GM12878 (cell line): Measurements from ENCODE around the gene CSRP2. TPM values are rescaled to one million over a fixed set of nuclear protein-coding genes. Genes with fewer than 3 reads are reported as not detected.

ENCODE experiments used
- ATAC-seq: fragments of 200-7000 bp; cut with Tn5 transposase; 3 replicates; pipeline ENCODE4 v1.9.1; 2020; ENCODE audit warnings: mild to moderate bottlenecking, moderate library complexity
- BruUV-seq: library from RNA; stranded (reverse); fragments of 400-500 nt; replicated peaks from 2 replicates; lab custom pipeline; 2021; lab: Mats Ljungman, UMichigan
- CTCF ChIA-PET: fragments of 300-600 bp; sonication (Branson Sonifier 250); formaldehyde crosslinking; extraction: SDS; loops from one replicate; lab custom pipeline; 2021; ENCODE audit warnings: inconsistent platforms; lab: Yijun Ruan, JAX
- POLR2A ChIA-PET: fragments of 350-600 bp; formaldehyde crosslinking; extraction: SDS; loops from one replicate; lab custom pipeline; 2021; ENCODE audit warnings: inconsistent platforms; lab: Charles Lee
- RAD21 ChIA-PET: fragments of 300-600 bp; sonication (Branson Sonifier 250); formaldehyde crosslinking; loops from one replicate; lab custom pipeline; 2023; ENCODE audit warnings: antibody characterized with exemption; ENCODE audit not compliant: unreplicated experiment; lab: Charles Lee
- SMC1A ChIA-PET: fragments of 300-600 bp; sonication (Branson Sonifier 250); formaldehyde crosslinking; loops from one replicate; lab custom pipeline; 2023; ENCODE audit not compliant: unreplicated experiment, uncharacterized antibody; lab: Charles Lee
- DNase-seq: peaks from one replicate; pipeline ENCODE4 v3.0.0-alpha.2; 2011; ENCODE audit warnings: low read depth, low spot score
- FAIRE-seq: peaks from 3 replicates; lab custom pipeline; 2011; peaks lifted over from hg19 to GRCh38; lab: Jason Lieb, UNC
- H2AFZ ChIP-seq: 2 replicates; pipeline ENCODE4 v1.6.0; 2011; ENCODE audit warnings: low read depth, low read length, control low read depth; ENCODE audit not compliant: control insufficient read depth
- H3K27ac ChIP-seq: 2 replicates; pipeline ENCODE4 v1.5.1; 2011; ENCODE audit warnings: control low read depth; ENCODE audit not compliant: control insufficient read depth, insufficient read depth
- H3K27me3 ChIP-seq, 2 experiments: replicated peaks in 1 of 2; 2 replicates each; pipeline versions ENCODE4 v1.6.0 to v1.6.1; 2011; ENCODE audit warnings: low read length in 1 of 2; ENCODE audit not compliant: control insufficient read depth in 2 of 2, insufficient read depth in 2 of 2
- H3K36me3 ChIP-seq, 2 experiments: 2 replicates each; pipeline ENCODE4 v1.5.1; 2011; ENCODE audit warnings: low read length in 1 of 2; ENCODE audit not compliant: control insufficient read depth in 2 of 2, insufficient read depth in 2 of 2
- H3K4me1 ChIP-seq: 2 replicates; pipeline ENCODE4 v1.6.1; 2011; ENCODE audit warnings: mild to moderate bottlenecking, low read length, moderate library complexity, mixed read lengths; ENCODE audit not compliant: control insufficient read depth, insufficient read depth
- H3K4me2 ChIP-seq: 2 replicates; pipeline ENCODE4 v1.6.0; 2011; ENCODE audit warnings: control low read depth; ENCODE audit not compliant: control insufficient read depth, insufficient read depth
- H3K4me3 ChIP-seq: fragments of 200-600 bp; sonication (generic); 2 replicates; pipeline ENCODE4 v1.5.1; 2016
- H3K79me2 ChIP-seq: 2 replicates; pipeline ENCODE4 v1.6.0; 2011; ENCODE audit warnings: low read length; ENCODE audit not compliant: control insufficient read depth, insufficient read depth
- H3K9ac ChIP-seq: 2 replicates; pipeline ENCODE4 v1.8.0; 2011; ENCODE audit warnings: low read length, control low read depth, mixed read lengths; ENCODE audit not compliant: control insufficient read depth, insufficient read depth
- H3K9me3 ChIP-seq: replicated peaks from 3 replicates; pipeline ENCODE4 v1.5.1; 2011; ENCODE audit warnings: mild to moderate bottlenecking, low read length; ENCODE audit not compliant: control insufficient read depth, insufficient read depth
- H4K20me1 ChIP-seq: 2 replicates; pipeline ENCODE4 v1.6.0; 2011; ENCODE audit not compliant: control insufficient read depth, insufficient read depth
- CBFB ChIP-seq: IDR thresholded peaks from 2 replicates; pipeline ENCODE4 v1.6.1; 2016; ENCODE audit warnings: antibody characterized with exemption, low read depth
- CHD1 ChIP-seq: IDR thresholded peaks from 2 replicates; pipeline ENCODE4 v1.6.1; 2012; ENCODE audit warnings: low read depth, low read length, improper control_type of control experiment
- ETV6 ChIP-seq, 2 experiments: fragments of 450-650 bp in 1 of 2; IDR thresholded peaks in 1 of 2; conservative IDR thresholded peaks in 1 of 2; 2 replicates each; pipeline ENCODE4 v1.6.1; 2014; ENCODE audit warnings: antibody characterized with exemption in 1 of 2, borderline replicate concordance in 1 of 2, low read depth in 1 of 2, mild to moderate bottlenecking in 1 of 2, moderate library complexity in 1 of 2
- FOXK2 ChIP-seq: fragments of 450-650 bp; IDR thresholded peaks from 2 replicates; pipeline ENCODE4 v1.6.1; 2017; ENCODE audit warnings: mild to moderate bottlenecking, moderate library complexity
- GABPA ChIP-seq: IDR thresholded peaks from 2 replicates; pipeline ENCODE4 v1.6.1; 2014; ENCODE audit warnings: antibody characterized with exemption, low read depth, mild to moderate bottlenecking, inconsistent platforms
- HDAC6 ChIP-seq: fragments of 200-600 bp; sonication (generic); IDR thresholded peaks from one replicate; pipeline ENCODE4 v1.8.0; 2017; ENCODE audit warnings: antibody characterized with exemption; ENCODE audit not compliant: unreplicated experiment
- KAT2A ChIP-seq: conservative IDR thresholded peaks from 2 replicates; pipeline ENCODE4 v1.6.1; 2011; ENCODE audit warnings: low read depth, low read length; ENCODE audit not compliant: control insufficient read depth
- KDM1A ChIP-seq: fragments of 200-600 bp; sonication (generic); IDR thresholded peaks from 2 replicates; pipeline ENCODE4 v1.6.1; 2016; ENCODE audit warnings: borderline replicate concordance
- NFIC ChIP-seq: IDR thresholded peaks from 2 replicates; pipeline ENCODE4 v1.6.1; 2012; ENCODE audit warnings: low read depth, mild to moderate bottlenecking, inconsistent platforms, low read length, moderate library complexity
- PAX5 ChIP-seq: IDR thresholded peaks from 2 replicates; pipeline ENCODE4 v1.6.1; 2011; ENCODE audit warnings: low read depth, low read length, borderline replicate concordance
- PML ChIP-seq: IDR thresholded peaks from 2 replicates; pipeline ENCODE4 v1.6.1; 2012; ENCODE audit warnings: low read length, inconsistent platforms
- RCOR1 ChIP-seq: conservative IDR thresholded peaks from 2 replicates; pipeline ENCODE4 v1.6.1; 2012; ENCODE audit warnings: low read depth, low read length, improper control_type of control experiment
- RUNX3 ChIP-seq: IDR thresholded peaks from 2 replicates; pipeline ENCODE4 v1.6.1; 2012; ENCODE audit warnings: low read length, inconsistent platforms
- SP1 ChIP-seq: IDR thresholded peaks from one replicate; pipeline ENCODE4 v1.6.1; 2011; ENCODE audit warnings: low read depth, low read length
- SREBF1 ChIP-seq: IDR thresholded peaks from 2 replicates; pipeline ENCODE4 v1.6.1; 2012; ENCODE audit warnings: mild to moderate bottlenecking, low read length
- STAT3 ChIP-seq: IDR thresholded peaks from 2 replicates; pipeline ENCODE4 v1.6.1; 2011; ENCODE audit warnings: low read depth, low read length, improper control_type of control experiment
- SUPT20H ChIP-seq: IDR thresholded peaks from 2 replicates; pipeline ENCODE4 v1.6.1; 2011; ENCODE audit warnings: low read depth, mild to moderate bottlenecking, low read length, moderate library complexity, borderline replicate concordance; ENCODE audit not compliant: control insufficient read depth
- ZNF274 ChIP-seq: IDR thresholded peaks from one replicate; pipeline ENCODE4 v1.8.0; 2011; ENCODE audit not compliant: insufficient read length, insufficient read depth
- WGBS: methylation state at CpG from one replicate; pipeline ENCODE4 v1.1.6; 2016; ENCODE audit warnings: low lambda C conversion rate; ENCODE audit not compliant: insufficient replicate concordance, insufficient coverage; ENCODE audit errors: missing lambda C conversion rate; 5-methylcytosine and 5-hydroxymethylcytosine counted together
- in situ Hi-C: fragments of 300-500 bp; cut with MboI; formaldehyde crosslinking; loops from 9 replicates; pipeline ENCODE4 v1.14.3; 2018; ENCODE audit warnings: mixed read lengths
- intact Hi-C: fragments of 100-400 bp; cut with micrococcal nuclease; formaldehyde crosslinking; loops from one replicate; pipeline ENCODE4 v1.14.2; 2022; ENCODE audit not compliant: unreplicated experiment
- polyA plus RNA-seq, 11 experiments: library from polyadenylated mRNA; depleted of rRNA in 4 of 11; unstranded in 6 of 11; stranded (reverse) in 5 of 11; fragments of >200 nt; fragmentation: Nextera tagmentation in 4 of 11; fragmentation: Illumina TruSeq in 1 of 11; extraction: Ambion mirVana in 4 of 11; extraction: Trizol in 1 of 11; gene quantifications; 1 replicate in 1 of 11; 2 replicates in 10 of 11; pipeline versions ENCODE4 v1.2.1 to v1.2.3, GENCODE V29; 2011 to 2016; ENCODE audit warnings: inconsistent platforms in 2 of 11, missing spikeins in 2 of 11, low read depth in 1 of 11
- total RNA-seq, 4 experiments: library from RNA; depleted of rRNA in 3 of 4; stranded (reverse); fragments of >200 nt in 3 of 4; fragmentation: Illumina TruSeq in 1 of 4; extraction: Trizol in 1 of 4; gene quantifications; 2 replicates each; pipeline versions ENCODE4 v1.2.1 to v1.2.3, GENCODE V29; 2013 to 2021
- TF ChIP-seq, protein P1 (sequence below): fragments of 450-650 bp; IDR thresholded peaks from 2 replicates; pipeline ENCODE4 v1.6.1; 2017; ENCODE audit warnings: borderline replicate concordance

The CSRP2 gene
- total and polyA plus RNA-seq, 10 of the 15 experiments (the other 5 are each of a cell fraction or from before 2014, with no cell fraction given), result 0.08 to 1.6 (median 0.52) TPM

DNA sequence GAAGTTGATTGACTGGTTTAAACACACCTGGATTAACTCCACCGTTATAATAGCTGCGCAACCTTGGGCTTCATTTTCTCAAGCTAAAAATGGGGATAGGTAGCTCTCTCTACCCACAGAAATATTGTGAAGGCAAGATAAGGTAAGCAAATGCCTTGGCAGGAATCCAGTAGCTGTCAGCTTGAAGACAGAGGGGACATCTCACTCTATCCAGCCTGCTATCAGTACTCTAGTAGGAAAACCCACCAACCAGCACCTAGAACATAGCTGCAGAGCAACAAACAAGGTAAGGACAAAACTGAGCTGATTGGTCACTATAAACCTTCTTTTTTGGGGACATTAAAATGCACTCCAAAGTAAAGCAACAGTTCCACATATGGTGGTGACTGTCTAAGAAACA, 7.7 kb downstream of the CSRP2 start (continued):
- no peak for TF ChIP-seq HDAC6
- no peak for TF ChIP-seq ETV6 (conservative IDR thresholded peaks at IDR 0.05 in 1 of 2, IDR thresholded peaks at IDR 0.05 in 1 of 2; ENCODE audit: borderline replicate concordance in 1 of 2, low read depth in 1 of 2)
- no peak for TF ChIP-seq STAT3
- no peak for TF ChIP-seq ZNF274
- TF ChIP-seq CBFB, result no peak
- TF ChIP-seq RCOR1, result no peak

DNA sequence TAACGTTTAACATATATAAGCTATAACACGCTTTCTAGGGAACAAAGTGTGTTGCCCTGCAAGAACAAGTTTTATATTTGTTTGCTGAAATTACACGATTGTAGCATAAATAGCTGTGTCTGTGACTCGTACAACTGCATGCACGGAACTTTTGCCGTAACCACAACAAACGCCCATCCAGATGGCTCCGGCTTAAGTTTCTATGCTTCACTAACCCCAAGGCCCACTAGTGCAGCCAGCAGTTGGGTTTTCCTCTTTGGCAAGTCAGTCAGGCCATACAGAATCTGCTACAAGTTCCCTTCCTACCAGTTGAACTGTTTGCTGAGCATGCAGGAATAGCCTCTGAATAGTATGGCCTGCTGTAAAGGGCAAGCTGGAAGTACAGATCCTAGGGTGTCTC, 12.1 kb downstream of the CSRP2 start:
- no peak overlapping the region for H3K4me3 ChIP-seq
- H3K9ac ChIP-seq, result no peak overlapping the region
- H4K20me1 ChIP-seq, result no peaks in the 10 kb centered on the region
- FAIRE-seq, result no peak
- no TSS peak for BruUV-seq
- no peak overlapping the region for H2AFZ ChIP-seq
- H3K27ac ChIP-seq, result no peak overlapping the region
- ChIA-PET POLR2A (no interaction called here), SMC1A (interaction anchor here (0.9 kb wide), 1 partner anchor 53 kb away, joined by 3 read pairs; no protein-coding TSS in a partner anchor), RAD21 (no interaction called here), CTCF (interaction anchor here (0.5 to 1.2 kb wide), 2 partner anchors 9 to 1744 kb away, joined by 3 read pairs; no protein-coding TSS in a partner anchor)
- no peaks in the 10 kb centered on the region; the same call in 1 of the 2 replicates for H3K4me1 ChIP-seq
- no peak for ATAC-seq
- DNase-seq, result no peak
- no peaks in the 10 kb centered on the region for H3K36me3 ChIP-seq
- no peaks in the 10 kb centered on the region for H3K79me2 ChIP-seq
- in situ Hi-C loops, result no loop called here
- no peaks in the 10 kb centered on the region for H3K27me3 ChIP-seq
- intact Hi-C loops, result no loop called here
- H3K4me2 ChIP-seq, result no peak overlapping the region
- no peaks in the 10 kb centered on the region for H3K9me3 ChIP-seq
- TF ChIP-seq SREBF1 (no peak), NFIC (no peak), RUNX3 (no peak), GABPA (no peak), PAX5 (no peak), KAT2A (no peak), SUPT20H (no peak), FOXK2 (no peak), SP1 (no peak), CHD1 (no peak), PML (no peak), KDM1A (no peak)
- TF ChIP-seq, protein P1, sequence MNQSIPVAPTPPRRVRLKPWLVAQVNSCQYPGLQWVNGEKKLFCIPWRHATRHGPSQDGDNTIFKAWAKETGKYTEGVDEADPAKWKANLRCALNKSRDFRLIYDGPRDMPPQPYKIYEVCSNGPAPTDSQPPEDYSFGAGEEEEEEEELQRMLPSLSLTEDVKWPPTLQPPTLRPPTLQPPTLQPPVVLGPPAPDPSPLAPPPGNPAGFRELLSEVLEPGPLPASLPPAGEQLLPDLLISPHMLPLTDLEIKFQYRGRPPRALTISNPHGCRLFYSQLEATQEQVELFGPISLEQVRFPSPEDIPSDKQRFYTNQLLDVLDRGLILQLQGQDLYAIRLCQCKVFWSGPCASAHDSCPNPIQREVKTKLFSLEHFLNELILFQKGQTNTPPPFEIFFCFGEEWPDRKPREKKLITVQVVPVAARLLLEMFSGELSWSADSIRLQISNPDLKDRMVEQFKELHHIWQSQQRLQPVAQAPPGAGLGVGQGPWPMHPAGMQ, result no peak
- 53% methylated on average over 8 of the region's 8 CpGs for WGBS
